ENCODE results near the gene FUT2.

Gene FUT2

GRCh38 chr19:48734625-48735024 is 38.9 kb downstream of the FUT2 start:
- DNase-seq = no peak

DNA sequence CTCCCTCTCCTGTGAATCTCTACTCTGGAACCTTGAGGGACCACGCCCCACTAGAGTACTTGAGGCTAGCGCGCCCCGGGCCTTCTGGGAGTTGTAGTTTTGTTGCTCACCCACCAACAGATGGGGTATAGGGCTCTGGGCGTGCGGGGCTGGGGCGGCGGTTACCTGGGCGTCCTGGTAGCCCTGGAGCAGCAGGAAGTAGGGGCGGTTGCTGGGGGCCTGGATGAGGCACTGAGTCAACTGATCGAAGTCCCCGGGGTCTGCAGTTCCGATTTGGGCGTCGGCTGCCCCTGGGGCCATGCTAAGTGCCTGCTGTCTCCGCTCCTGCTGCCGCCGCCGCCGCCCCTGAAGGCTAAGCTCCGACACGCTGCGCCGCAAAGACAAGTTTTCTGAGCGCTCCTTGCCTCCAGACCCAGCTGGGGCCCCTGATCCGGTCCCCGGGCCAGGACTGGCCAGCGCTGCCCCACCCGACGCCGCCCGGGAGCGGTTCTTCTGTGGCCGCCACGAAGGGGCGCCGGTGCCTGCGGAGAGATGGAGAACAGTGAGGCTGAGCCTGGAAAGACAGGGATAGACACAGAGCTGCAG is 39.4 kb downstream of the FUT2 start:
- no peak for DNase-seq

- no peak for DNase-seq
These were observed 41.7 kb downstream of the FUT2 start for GRCh38 chr19:48737360-48737998.

GRCh38 chr19:48738557-48739403 is 43.0 kb downstream of the FUT2 start:
- peak; percentile 45 to 80 for DNase-seq

GRCh38 chr19:48739404-48740163 is 43.8 kb downstream of the FUT2 start:
- no peak for DNase-seq

GRCh38 chr19:48740164-48740972 is 44.6 kb downstream of the FUT2 start, which contains the start of gene RASIP1:
RASIP1 (minus strand) TSS chr19:48740610; CDS start chr19:48740282, 328 bp downstream.
- DNase-seq = no peak

DNA sequence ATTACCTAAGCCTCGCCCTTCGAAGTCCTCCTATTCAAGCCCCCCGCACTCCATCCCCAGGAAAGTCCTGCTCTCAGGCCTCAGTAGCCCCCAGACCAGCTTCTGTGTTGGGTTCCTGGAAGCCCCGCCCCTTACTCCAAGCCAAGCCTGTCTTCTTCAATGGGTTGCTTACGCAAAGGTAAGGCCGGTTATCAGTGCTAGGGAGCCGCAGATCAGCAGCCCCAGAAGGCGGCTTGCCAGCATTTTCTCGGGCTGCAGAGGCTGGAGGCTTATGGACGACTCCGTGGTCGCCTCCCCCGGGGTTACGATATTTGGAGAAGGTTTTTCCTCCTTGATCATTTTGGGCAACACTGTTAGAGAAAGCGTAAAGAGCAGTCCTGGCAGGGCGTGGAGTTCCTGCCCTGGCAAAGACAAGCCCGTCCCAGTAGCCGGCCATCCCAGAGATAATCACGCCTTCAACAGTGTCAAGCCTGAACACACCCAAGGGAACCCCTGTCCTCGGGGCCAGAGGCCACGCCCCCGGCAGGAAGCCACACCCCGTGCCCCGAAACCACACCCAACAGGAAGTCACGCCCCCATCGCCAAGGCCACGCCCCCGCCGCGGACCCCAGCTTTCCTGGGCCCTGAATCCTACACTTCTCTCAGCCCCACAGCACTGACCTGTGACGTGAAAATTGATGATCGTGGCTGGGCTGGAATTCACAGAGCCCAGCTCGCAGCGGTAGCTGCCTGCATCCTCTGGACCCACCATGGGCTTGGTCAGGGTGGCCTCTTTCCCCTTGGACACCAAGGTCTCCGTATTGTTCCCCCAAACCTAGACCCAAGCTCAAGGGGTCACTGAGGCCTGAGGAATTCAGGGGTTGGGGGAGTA is 45.6 kb downstream of the FUT2 start:
- DNase-seq = no peak

- DNase-seq = no peak
These were observed 46.3 kb downstream of the FUT2 start for GRCh38 chr19:48742096-48742495.

DNA sequence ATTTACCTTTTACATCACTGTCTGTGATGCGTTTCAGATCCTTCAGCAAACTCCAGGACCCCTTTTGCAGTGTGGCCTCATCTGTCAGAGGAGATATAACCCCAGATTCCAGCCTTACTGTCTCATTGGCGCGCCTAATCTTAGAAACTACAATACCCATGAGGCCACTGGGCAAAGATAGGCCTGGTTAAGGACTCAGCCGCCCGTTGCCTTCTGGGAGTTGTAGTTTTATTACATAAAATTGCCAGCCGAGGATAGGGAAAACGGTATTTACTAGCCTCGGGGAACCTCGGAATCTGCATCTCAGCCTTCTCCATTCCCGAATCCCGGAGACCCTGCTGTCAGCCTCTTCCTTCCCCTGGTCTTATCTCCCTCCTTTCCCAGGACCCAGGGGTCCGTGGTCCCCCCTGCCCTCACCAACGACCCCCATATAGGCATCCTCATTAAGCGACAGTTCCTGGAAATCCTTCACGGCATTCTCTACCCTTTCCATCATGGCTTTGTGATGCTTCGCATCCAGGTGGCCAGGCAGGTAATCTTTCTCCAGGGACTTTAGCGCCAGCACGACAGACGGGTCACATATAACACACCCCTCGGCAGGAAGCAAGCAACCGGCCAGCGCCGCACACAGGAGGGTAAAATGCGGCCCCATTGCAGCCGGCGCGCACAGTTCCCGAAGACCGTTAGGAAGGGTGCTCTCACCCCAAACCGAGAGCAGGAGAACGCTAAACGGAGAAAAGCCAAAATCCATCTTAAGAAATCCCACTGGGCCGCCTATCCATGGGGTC is 49.6 kb downstream of the FUT2 start:
- DNase-seq = peak; percentile 44 to 53

GRCh38 chr19:48746110-48746509 is 50.3 kb downstream of the FUT2 start:
- no peak for DNase-seq

DNA sequence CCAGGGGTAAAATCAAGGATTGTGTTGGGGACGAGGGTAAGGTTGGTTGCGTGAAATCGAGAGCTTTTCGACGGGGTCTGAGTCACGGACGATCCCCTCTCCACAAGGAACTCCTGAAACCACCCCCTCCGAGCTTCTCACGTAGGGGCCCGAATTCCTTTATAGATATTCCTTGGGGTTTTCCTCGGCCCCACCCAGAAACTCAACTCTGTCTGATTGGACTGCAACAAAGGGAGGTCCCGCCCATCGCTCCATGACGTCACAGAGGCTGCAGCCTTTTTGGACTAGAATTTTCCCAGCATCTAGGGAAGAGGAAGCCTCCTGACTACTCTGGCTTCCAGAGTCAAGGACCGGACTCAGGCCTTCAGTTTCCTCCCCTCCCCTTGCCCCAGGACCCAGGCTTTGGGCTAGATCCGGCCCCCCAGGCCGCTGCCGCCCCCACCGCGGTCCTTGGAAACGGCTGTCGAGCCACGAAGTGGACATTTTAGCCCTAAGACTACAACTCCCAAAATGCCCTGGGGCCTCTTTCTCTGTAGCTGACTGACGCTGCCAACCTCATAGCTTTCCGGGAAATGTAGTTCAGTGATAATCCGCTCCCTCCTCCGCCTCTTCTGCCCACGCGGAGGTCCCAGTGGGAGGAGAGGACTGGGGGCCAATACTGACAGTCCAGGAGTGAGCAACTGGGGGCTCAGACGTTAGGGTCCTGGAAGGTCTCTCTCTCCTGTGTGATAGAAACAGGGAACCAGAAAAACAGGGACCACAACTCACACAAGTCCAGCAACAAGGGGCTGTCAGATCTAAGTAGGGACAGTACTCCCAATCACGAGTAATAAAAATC is 51.2 kb downstream of the FUT2 start, which contains the start of gene IZUMO1:
Gene IZUMO1, minus strand, starts transcription at position 172 of the 838 bp plus-strand sequence. CDS start 1,050 bp downstream, outside the sequence.
- DNase-seq = peak; percentile 55 to 66

DNA sequence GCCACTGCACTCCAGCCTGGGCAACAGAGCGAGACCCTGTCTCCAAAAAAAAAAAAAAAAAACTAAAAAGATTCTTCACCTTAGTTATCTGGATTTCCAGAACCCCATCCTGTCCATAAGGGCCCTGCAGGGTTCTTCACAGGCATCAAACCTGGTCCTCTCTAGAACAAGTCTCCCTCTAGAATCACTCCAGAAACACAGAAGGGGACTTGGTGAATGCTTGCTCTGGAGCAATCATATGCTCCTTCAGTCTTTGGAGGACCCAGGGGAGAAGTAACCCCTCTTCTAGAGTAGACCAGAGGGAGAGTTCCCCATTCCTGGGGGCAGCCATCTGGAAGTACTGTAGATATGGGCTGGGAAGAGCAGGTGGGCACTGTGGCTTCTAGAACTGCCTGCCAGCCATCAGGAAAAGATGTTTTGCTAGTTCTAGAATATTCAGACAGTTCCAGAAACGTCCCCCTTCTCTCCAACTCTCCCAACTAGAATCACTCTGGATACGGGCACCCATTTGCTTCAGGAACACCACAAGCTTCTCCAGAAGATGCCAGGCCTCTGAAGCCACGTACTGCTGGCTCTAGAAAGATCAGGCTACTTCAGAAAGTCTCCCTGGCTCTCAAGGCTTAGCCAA is 53.9 kb downstream of the FUT2 start:
- no peak for DNase-seq

DNA sequence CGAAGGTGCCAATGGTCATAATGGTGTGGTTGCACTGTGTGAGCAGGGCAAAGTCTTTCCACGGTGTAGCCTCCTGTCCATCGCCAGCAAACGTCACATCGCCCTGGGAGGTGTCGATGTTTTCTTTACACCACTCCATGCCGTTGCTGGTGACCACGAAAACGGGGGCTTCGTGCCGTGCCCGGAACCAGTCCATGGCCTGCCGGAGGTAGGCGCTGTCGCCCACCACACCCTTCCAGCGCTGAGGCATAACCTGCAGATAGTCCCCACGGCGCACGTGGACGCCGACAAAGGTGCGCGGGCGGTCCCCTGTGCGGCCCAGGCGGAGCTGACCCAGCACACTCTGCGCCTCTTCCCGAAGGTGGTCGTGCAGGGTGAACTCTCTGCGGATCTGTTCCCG is 54.6 kb downstream of the FUT2 start:
- DNase-seq = no peak

GRCh38 chr19:48750771-48751504 is 55.2 kb downstream of the FUT2 start:
- DNase-seq = no peak

DNA sequence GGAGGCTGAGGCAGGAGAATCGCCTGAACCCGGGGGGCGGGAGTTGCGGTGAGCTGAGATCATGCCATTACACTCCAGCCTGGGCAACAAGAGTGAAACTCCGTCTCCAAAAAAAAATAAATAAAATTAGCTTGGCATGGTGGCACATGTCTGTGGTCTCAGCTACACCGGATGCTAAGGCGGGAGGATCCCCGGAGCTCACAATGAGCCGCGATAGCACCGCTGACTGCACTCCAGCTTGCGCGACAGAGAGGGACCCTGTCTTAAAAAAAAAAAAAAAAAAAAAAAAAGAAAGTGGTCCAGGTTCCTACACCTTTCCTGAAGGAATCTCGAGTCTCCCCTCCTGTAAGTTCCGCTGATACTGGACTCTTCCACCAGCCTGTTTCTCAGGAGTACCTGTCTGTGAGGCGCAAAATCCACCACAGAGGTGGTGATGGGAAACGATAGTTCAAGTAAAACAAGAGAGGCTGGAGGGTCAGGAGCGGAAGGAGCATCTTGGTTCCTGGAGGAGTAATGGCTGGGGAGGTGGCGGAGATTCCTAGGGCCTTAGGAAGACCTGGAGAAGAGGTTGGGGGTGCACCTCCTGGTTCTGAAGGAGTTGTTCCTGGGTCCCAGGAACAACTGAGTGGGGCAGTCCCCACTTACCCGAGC is 56.2 kb downstream of the FUT2 start:
- DNase-seq = no peak

- no peak for DNase-seq
These were observed 57.0 kb downstream of the FUT2 start, which contains the start of gene FUT1 for GRCh38 chr19:48752496-48753365. FUT1 (minus strand) TSS chr19:48752641; CDS start chr19:48751281, 1,360 bp downstream.

All from hippocampal formation (tissue), 2 donors.